ENCODE data around the gene DLG2.

DNA sequence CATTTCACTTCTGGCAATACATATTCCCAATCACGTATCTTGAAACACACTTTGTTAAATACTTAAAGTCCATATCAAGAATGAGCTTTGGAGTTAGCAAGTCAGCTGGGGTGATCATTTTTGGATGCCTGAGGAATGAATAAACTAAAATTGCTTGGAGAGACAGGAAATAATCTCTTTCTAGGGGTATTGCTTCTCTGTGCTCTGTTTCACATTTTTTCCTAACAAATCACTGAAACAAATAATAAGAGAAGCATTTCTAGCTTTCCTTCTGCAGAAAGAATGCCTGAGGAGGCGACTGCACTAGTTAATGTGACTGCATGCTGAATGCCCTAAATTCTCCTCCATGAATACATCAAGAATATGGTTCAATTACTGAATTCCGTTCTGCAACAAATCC is 1799.6 kb downstream of the DLG2 start:
- TF ChIP-seq, protein P1, sequence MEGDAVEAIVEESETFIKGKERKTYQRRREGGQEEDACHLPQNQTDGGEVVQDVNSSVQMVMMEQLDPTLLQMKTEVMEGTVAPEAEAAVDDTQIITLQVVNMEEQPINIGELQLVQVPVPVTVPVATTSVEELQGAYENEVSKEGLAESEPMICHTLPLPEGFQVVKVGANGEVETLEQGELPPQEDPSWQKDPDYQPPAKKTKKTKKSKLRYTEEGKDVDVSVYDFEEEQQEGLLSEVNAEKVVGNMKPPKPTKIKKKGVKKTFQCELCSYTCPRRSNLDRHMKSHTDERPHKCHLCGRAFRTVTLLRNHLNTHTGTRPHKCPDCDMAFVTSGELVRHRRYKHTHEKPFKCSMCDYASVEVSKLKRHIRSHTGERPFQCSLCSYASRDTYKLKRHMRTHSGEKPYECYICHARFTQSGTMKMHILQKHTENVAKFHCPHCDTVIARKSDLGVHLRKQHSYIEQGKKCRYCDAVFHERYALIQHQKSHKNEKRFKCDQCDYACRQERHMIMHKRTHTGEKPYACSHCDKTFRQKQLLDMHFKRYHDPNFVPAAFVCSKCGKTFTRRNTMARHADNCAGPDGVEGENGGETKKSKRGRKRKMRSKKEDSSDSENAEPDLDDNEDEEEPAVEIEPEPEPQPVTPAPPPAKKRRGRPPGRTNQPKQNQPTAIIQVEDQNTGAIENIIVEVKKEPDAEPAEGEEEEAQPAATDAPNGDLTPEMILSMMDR (IDR thresholded peaks at IDR 0.05; ENCODE audit: low read depth, low read length) = no peak
- no peak for TF ChIP-seq EZH2phosphoT487 (IDR thresholded peaks at IDR 0.05; ENCODE audit: low read depth)
